ENCODE measurements around the gene EPHB2. TPM values are rescaled to one million over a fixed set of nuclear protein-coding genes. Genes with fewer than 3 reads are reported as not detected.
"Not testable (repeated sequence)": the region's sequence is repeated elsewhere in the genome, so short reads cannot be mapped to it uniquely, and the experiment has no call there.

Gene EPHB2
- total and polyA plus RNA-seq, 2 of the 4 experiments (the other 2 are of a cell fraction), result 52.3 to 58.8 TPM

DNA sequence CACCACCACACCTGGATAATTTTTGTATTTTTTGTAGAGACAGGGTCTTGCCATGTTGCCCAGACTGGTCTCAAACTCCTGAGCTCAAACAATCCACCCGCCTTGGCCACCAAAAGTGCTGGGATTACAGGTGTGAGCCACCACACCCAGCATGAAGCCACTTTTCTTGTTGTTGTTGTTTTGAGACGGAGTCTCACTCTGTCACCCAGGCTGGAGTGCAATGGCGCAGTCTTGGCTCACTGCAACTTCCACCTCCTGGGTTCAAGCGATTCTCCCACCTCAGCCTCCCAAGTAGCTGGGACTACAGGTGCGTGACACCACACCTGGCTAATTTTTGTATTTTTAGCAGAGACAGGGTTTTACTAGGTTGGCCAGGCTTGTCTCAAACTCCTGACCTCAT lies 234.5 kb downstream of the EPHB2 start:
- ATAC-seq (ENCODE audit: low read depth); intact Hi-C loops (cut with micrococcal nuclease); H2BK120ac ChIP-seq (ENCODE audit: low read depth, low read length); H2AFZ ChIP-seq (replicated peaks; ENCODE audit: low read length, poor library complexity); POLR2A ChIA-PET (ENCODE audit: unreplicated experiment); H2BK15ac ChIP-seq (ENCODE audit: low read depth, low read length); H4K8ac ChIP-seq (ENCODE audit: low read depth in 2 of 2, low read length in 2 of 2); BruUV-seq (replicated peaks); dilution Hi-C loops (cut with HindIII; ENCODE audit: low sequenced_read_pairs, unreplicated experiment); H3K79me1 ChIP-seq (ENCODE audit: low read depth in 1 of 2, low read length in 2 of 2); H3K9me1 ChIP-seq (ENCODE audit: insufficient read depth, low read length); H2AK9ac ChIP-seq (replicated peaks; ENCODE audit: low read depth, low read length, poor library complexity); H3K27ac ChIP-seq (ENCODE audit: insufficient read depth, low read length); H2AK5ac ChIP-seq (ENCODE audit: low read depth, low read length); H4K5ac ChIP-seq (ENCODE audit: low read depth, low read length); H3K4ac ChIP-seq (ENCODE audit: low read depth, low read length); H2BK5ac ChIP-seq (ENCODE audit: low read depth, low read length, poor library complexity, severe bottlenecking); H3K18ac ChIP-seq (ENCODE audit: low read depth, low read length); H3K9ac ChIP-seq (ENCODE audit: low read depth, low read length); H3K4me1 ChIP-seq (ENCODE audit: control insufficient read depth, insufficient read depth, low read length); H4K20me1 ChIP-seq (ENCODE audit: insufficient read depth, low read length); H3K4me3 ChIP-seq (ENCODE audit: insufficient read depth, low read depth, low read length); H3K14ac ChIP-seq (replicated peaks; ENCODE audit: low read depth, low read length); H3K36me3 ChIP-seq (ENCODE audit: control insufficient read depth, insufficient read depth, low read length); H3K4me2 ChIP-seq (ENCODE audit: low read depth, low read length); H2BK20ac ChIP-seq (ENCODE audit: low read depth, low read length); H3K23ac ChIP-seq (ENCODE audit: low read depth, low read length); H3K9me3 ChIP-seq (ENCODE audit: control insufficient read depth, insufficient read depth, low read length); DNase-seq; H3K56ac ChIP-seq (ENCODE audit: extremely low read depth, insufficient read depth, low read length); H4K91ac ChIP-seq (ENCODE audit: insufficient read depth, low read depth, low read length): not testable (repeated sequence)
- CTCF ChIA-PET, result interaction anchor here (0.6 kb wide), 1 partner anchor 83 kb away, joined by 3 read pairs; no protein-coding TSS in a partner anchor
- peaks cover 44% of the 10 kb centered on the region for H3K27me3 ChIP-seq (ENCODE audit: control insufficient read depth, insufficient read depth, low read length)
- 80% methylated on average over 1 of the region's 5 CpGs; no CpG with 5 or more reads in 1 of the 2 experiments for WGBS, 2 experiments (ENCODE audit: extremely low coverage in 2 of 2, insufficient read length in 1 of 2)
- in situ Hi-C loops (cut with MboI; ENCODE audit: low sequenced_read_pairs), result loop anchor here (25.0 kb wide), 1 partner anchor 508 kb away; no protein-coding TSS in a partner anchor

Data from IMR-90 (cell line).